Effector memory CD4-positive, alpha-beta T cell (primary cell): ENCODE results near the gene SBF1.
"Not testable (repeated sequence)": the region's sequence is repeated elsewhere in the genome, so short reads cannot be mapped to it uniquely, and the experiment has no call there.

ENCODE experiments used
- DNase-seq, 3 donors: peaks; one replicate each; pipeline ENCODE4 v3.0.0-alpha.2; 2020
- H3K27ac ChIP-seq: 2 replicates; pipeline ENCODE4 v1.7.0; 2013; ENCODE audit warnings: mild to moderate bottlenecking, low read length, moderate library complexity; ENCODE audit not compliant: insufficient read depth, poor library complexity, severe bottlenecking
- H3K27me3 ChIP-seq: replicated peaks from 2 replicates; pipeline ENCODE4 v1.7.0; 2013; ENCODE audit warnings: mild to moderate bottlenecking, low read length; ENCODE audit not compliant: insufficient read depth, control insufficient read depth, poor library complexity, severe bottlenecking
- H3K36me3 ChIP-seq: 2 replicates; pipeline ENCODE4 v1.7.0; 2013; ENCODE audit warnings: mild to moderate bottlenecking, low read length, moderate library complexity; ENCODE audit not compliant: control insufficient read depth, insufficient read depth
- H3K4me1 ChIP-seq: 2 replicates; pipeline ENCODE4 v1.7.0; 2013; ENCODE audit warnings: low read length, mild to moderate bottlenecking; ENCODE audit not compliant: control insufficient read depth, insufficient read depth, poor library complexity, severe bottlenecking
- H3K4me3 ChIP-seq: 2 replicates; pipeline ENCODE4 v1.7.0; 2013; ENCODE audit warnings: low read length, low read depth, mild to moderate bottlenecking; ENCODE audit not compliant: insufficient read depth, poor library complexity, severe bottlenecking
- H3K9me3 ChIP-seq: 2 replicates; pipeline ENCODE4 v1.7.0; 2013; ENCODE audit warnings: mild to moderate bottlenecking, low read length, moderate library complexity; ENCODE audit not compliant: control insufficient read depth

SBF1 gene

GRCh38 chr22:50416996-50417395, 57.8 kb downstream of the SBF1 start:
- Histone ChIP-seq H3K4me3 (no peak overlapping the region), H3K4me1 (no peaks in the 10 kb centered on the region)
- DNase-seq, result no peak

DNA sequence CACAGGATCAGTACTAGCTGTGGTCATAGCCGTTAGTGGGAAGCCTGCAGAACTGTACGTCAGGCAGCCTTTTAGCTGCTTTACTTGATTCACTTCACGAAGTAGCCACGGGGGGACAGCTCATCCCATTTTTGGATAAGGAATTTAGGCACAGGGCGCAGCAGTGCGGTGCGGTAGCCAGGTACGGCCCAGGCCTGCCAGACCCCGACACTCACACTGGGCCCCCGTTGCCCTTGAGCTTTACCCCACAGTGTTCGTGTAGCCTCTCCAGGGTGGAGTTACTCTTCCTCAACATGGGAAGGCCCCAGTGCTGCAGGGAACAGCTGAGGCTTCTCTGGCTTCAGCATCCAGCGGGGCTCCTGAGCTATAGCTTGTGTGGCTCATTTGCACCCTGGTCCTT, 59.4 kb downstream of the SBF1 start:
- H3K4me1 ChIP-seq, result no peaks in the 10 kb centered on the region
- no peak for DNase-seq
- no peak overlapping the region for H3K4me3 ChIP-seq
- H3K27me3 ChIP-seq, result no peaks in the 10 kb centered on the region
- H3K9me3 ChIP-seq, result no peaks in the 10 kb centered on the region
- H3K36me3 ChIP-seq, result peaks cover 63% of the 10 kb centered on the region
- H3K27ac ChIP-seq, result no peak overlapping the region

More at GRCh38 chr22:50416996-50417395, 57.8 kb downstream of the SBF1 start:
- Histone ChIP-seq H3K27me3 (no peaks in the 10 kb centered on the region), H3K27ac (no peak overlapping the region), H3K9me3 (no peaks in the 10 kb centered on the region), H3K36me3 (peaks cover 66% of the 10 kb centered on the region)

- peaks cover 58% of the 10 kb centered on the region for H3K36me3 ChIP-seq
- DNase-seq, result no peak
- H3K27ac ChIP-seq, result no peak overlapping the region
- no peaks in the 10 kb centered on the region for H3K4me1 ChIP-seq
- H3K27me3 ChIP-seq, result no peaks in the 10 kb centered on the region
- no peak overlapping the region for H3K4me3 ChIP-seq
- H3K9me3 ChIP-seq, result no peaks in the 10 kb centered on the region
These were observed 60.2 kb downstream of the SBF1 start for GRCh38 chr22:50414476-50415248.

GRCh38 chr22:50408954-50409353, 65.9 kb downstream of the SBF1 start:
- peaks cover 22% of the 10 kb centered on the region for H3K36me3 ChIP-seq
- H3K27ac ChIP-seq, DNase-seq: not testable (repeated sequence)

DNA sequence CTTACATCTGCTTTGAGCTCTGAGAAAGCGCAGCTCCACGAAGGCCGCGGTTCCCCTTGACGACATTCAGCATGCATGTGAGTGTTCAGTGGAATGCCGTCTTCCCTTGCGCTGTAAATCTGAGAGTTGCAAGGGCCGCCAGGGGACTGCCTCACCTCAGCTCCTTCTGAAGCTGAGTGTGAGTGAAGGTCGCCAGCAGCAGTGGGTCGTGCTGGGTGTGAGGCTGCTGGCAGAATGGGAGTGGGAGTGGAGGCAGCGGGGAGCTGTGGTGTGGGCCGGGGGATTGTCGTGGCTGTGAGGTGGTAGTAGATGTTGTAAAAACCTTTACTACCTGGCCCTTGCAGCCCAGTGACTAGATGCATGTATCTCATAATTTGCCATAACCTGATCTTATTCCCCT, 66.5 kb downstream of the SBF1 start:
- Histone ChIP-seq H3K36me3 (peaks cover 18% of the 10 kb centered on the region), H3K27me3 (no peaks in the 10 kb centered on the region), H3K4me3 (no peak overlapping the region), H3K4me1 (no peaks in the 10 kb centered on the region), H3K9me3 (no peaks in the 10 kb centered on the region), H3K27ac (no peak overlapping the region)
- DNase-seq, result no peak

More at GRCh38 chr22:50408954-50409353, 65.9 kb downstream of the SBF1 start:
- H3K27me3 ChIP-seq, H3K9me3 ChIP-seq, H3K4me1 ChIP-seq, H3K4me3 ChIP-seq: not testable (repeated sequence)

- peaks cover 18% of the 10 kb centered on the region for H3K36me3 ChIP-seq
- no peak overlapping the region for H3K4me3 ChIP-seq
- H3K9me3 ChIP-seq, result no peaks in the 10 kb centered on the region
These were observed 68.2 kb downstream of the SBF1 start for GRCh38 chr22:50406416-50407170.

DNA sequence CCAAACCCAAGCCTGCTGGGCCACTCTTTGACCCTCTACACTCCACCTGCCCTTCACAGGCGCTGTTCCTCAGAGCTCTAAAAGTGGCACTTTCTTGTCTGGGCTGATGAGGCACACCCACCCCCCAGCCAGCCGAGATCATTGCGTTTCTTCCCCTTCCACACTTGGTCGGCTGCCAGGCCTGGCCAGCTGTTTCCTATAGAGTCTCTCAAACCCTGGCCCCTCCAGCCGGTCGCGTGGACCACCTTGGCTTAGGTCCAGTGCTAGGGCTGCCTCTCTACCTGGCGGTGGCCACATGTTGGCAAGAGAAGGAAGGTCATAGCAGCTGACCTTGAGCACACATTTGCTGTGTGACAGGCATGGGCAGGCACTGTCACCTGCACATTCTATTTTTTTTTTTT, 71.1 kb downstream of the SBF1 start:
- Histone ChIP-seq H3K27ac (no peak overlapping the region), H3K9me3 (no peaks in the 10 kb centered on the region), H3K36me3 (peaks cover 18% of the 10 kb centered on the region), H3K27me3 (no peaks in the 10 kb centered on the region), H3K4me1 (no peaks in the 10 kb centered on the region), H3K4me3 (no peak overlapping the region)
- DNase-seq, result no peak

More at GRCh38 chr22:50406416-50407170, 68.2 kb downstream of the SBF1 start:
- no peak overlapping the region for H3K27ac ChIP-seq
- H3K27me3 ChIP-seq, result no peaks in the 10 kb centered on the region
- no peaks in the 10 kb centered on the region for H3K4me1 ChIP-seq
- no peak for DNase-seq

GRCh38 chr22:50401907-50402306, 72.9 kb downstream of the SBF1 start:
- no peak overlapping the region for H3K27ac ChIP-seq
- no peaks in the 10 kb centered on the region for H3K4me1 ChIP-seq
- no peak for DNase-seq
- no peaks in the 10 kb centered on the region for H3K27me3 ChIP-seq
- no peaks in the 10 kb centered on the region for H3K9me3 ChIP-seq
- H3K4me3 ChIP-seq, result no peak overlapping the region
- H3K36me3 ChIP-seq, result peaks cover 11% of the 10 kb centered on the region

DNA sequence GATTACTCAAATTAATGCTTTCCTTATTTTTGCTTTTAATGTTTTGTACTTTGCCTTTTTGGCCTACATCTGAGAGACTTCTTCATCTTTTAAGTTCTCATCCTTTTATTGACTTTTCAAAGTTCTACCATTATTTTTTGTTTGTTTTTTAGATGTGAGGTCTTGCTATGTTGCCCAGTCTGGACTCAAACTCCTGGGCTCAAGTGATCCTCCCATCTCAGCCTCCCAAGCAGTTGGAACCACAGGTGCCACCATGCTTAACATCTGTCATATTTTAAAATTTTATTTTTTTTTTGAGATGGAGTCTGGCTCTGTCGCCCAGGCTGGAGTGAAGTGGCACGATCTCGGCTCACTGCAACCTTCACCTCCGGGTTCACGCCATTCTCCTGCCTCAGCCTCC, 73.9 kb downstream of the SBF1 start:
- Histone ChIP-seq H3K4me1 (no peaks in the 10 kb centered on the region), H3K4me3 (no peak overlapping the region), H3K27ac (no peak overlapping the region), H3K9me3 (no peaks in the 10 kb centered on the region), H3K27me3 (no peaks in the 10 kb centered on the region), H3K36me3 (peaks cover 11% of the 10 kb centered on the region)
- no peak for DNase-seq

DNA sequence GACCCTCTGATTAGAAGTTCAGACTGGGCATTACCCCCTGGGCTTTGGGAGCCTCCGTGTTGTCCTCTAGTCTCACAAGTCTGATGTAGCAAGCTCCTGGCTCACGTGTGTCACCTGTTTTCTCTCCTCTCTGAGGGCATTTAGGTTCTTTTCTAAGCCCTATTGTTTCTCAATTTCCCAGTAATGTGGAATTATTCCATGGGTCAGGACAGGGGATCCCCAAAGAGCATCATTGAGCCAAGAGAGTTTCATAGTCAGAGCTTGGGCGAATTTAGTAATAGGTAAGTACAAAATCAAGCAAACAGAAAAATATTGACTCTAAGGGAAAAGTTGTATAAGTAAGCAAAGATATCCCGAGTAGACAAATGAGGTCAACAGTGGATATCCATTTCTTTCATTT, 74.4 kb downstream of the SBF1 start:
- H3K36me3 ChIP-seq, result peaks cover 14% of the 10 kb centered on the region

More for the DNA sequence above, 74.4 kb downstream of the SBF1 start:
- no peak overlapping the region for H3K4me3 ChIP-seq
- no peaks in the 10 kb centered on the region for H3K4me1 ChIP-seq
- H3K9me3 ChIP-seq, result no peaks in the 10 kb centered on the region
- H3K27ac ChIP-seq, result no peak overlapping the region
- no peak for DNase-seq
- H3K27me3 ChIP-seq, result no peaks in the 10 kb centered on the region
